NT2/D1 (cell line): ENCODE data around the gene C16orf86.

ENCODE experiments used
- DNase-seq: peaks from one replicate; pipeline ENCODE4 v3.0.0-alpha.2; 2011; ENCODE audit warnings: low read depth, low spot score
- H3K27me3 ChIP-seq: 2 replicates; pipeline ENCODE4 v1.6.0; 2011; ENCODE audit warnings: mild to moderate bottlenecking; ENCODE audit not compliant: insufficient read length, insufficient read depth
- H3K36me3 ChIP-seq: 2 replicates; pipeline ENCODE4 v1.6.1; 2011; ENCODE audit warnings: mild to moderate bottlenecking, low read length, mixed read lengths; ENCODE audit not compliant: insufficient read depth, insufficient read length
- H3K4me1 ChIP-seq: 2 replicates; pipeline ENCODE4 v1.5.1; 2011; ENCODE audit not compliant: insufficient read depth, insufficient read length
- H3K4me3 ChIP-seq: 2 replicates; pipeline ENCODE4 v1.5.1; 2011; ENCODE audit warnings: low read depth; ENCODE audit not compliant: insufficient read length
- H3K9ac ChIP-seq: 2 replicates; pipeline ENCODE4 v1.6.0; 2011; ENCODE audit warnings: low read depth; ENCODE audit not compliant: insufficient read length
- H3K9me3 ChIP-seq: 2 replicates; pipeline ENCODE4 v1.5.1; 2011; ENCODE audit warnings: mild to moderate bottlenecking, low read length; ENCODE audit not compliant: insufficient read depth
- SUZ12 ChIP-seq: IDR thresholded peaks from 2 replicates; pipeline ENCODE4 v1.6.1; 2011; ENCODE audit not compliant: insufficient read length, insufficient read depth; ENCODE audit errors: extremely low read depth
- YY1 ChIP-seq: IDR thresholded peaks from 2 replicates; pipeline ENCODE4 v1.6.1; 2011; ENCODE audit not compliant: insufficient read length, insufficient read depth
- ZNF274 ChIP-seq: IDR thresholded peaks from 2 replicates; pipeline ENCODE4 v1.6.1; 2011; ENCODE audit warnings: mild to moderate bottlenecking, low read depth, low read length

C16orf86 gene

GRCh38 chr16:67644038-67644437 lies 22.6 kb upstream of the C16orf86 start:
- Histone ChIP-seq H3K9me3 (no peaks in the 10 kb centered on the region), H3K4me1 (peaks cover 8% of the 10 kb centered on the region), H3K36me3 (peaks cover 9% of the 10 kb centered on the region), H3K9ac (no peak overlapping the region), H3K4me3 (no peak overlapping the region), H3K27me3 (peaks cover 28% of the 10 kb centered on the region)
- DNase-seq: no peak
- TF ChIP-seq YY1: no peak
- TF ChIP-seq SUZ12: no peak
- no peak for TF ChIP-seq ZNF274

- peak overlapping the region; percentile 79 for H3K9ac ChIP-seq
Observed at GRCh38 chr16:67645397-67646121, 21.1 kb upstream of the C16orf86 start.

GRCh38 chr16:67647111-67647651 lies 19.4 kb upstream of the C16orf86 start:
- Histone ChIP-seq H3K9ac (no peak overlapping the region), H3K27me3 (peaks cover 28% of the 10 kb centered on the region), H3K9me3 (no peaks in the 10 kb centered on the region), H3K4me3 (no peak overlapping the region), H3K36me3 (peaks cover 6% of the 10 kb centered on the region), H3K4me1 (peaks cover 11% of the 10 kb centered on the region)
- DNase-seq: no peak
- TF ChIP-seq YY1: no peak

More at GRCh38 chr16:67645397-67646121, 21.1 kb upstream of the C16orf86 start:
- TF ChIP-seq YY1 (no peak), ZNF274 (no peak)
- DNase-seq: no peak
- peak overlapping the region; percentile 46 for H3K4me3 ChIP-seq
- peaks cover 3% of the 10 kb centered on the region for H3K36me3 ChIP-seq
- H3K27me3 ChIP-seq: peaks cover 28% of the 10 kb centered on the region
- peaks cover 11% of the 10 kb centered on the region for H3K4me1 ChIP-seq
- no peaks in the 10 kb centered on the region for H3K9me3 ChIP-seq

- Histone ChIP-seq H3K27me3 (peaks cover 28% of the 10 kb centered on the region), H3K36me3 (peaks cover 6% of the 10 kb centered on the region), H3K9me3 (no peaks in the 10 kb centered on the region), H3K4me1 (peaks cover 14% of the 10 kb centered on the region), H3K4me3 (no peak overlapping the region), H3K9ac (no peak overlapping the region)
- DNase-seq: no peak
- TF ChIP-seq SUZ12: no peak
- TF ChIP-seq ZNF274: no peak
- no peak for TF ChIP-seq YY1
Observed at GRCh38 chr16:67647681-67648080, 18.9 kb upstream of the C16orf86 start.

- no peak overlapping the region for H3K9ac ChIP-seq
- no peak for DNase-seq
- H3K36me3 ChIP-seq: peaks cover 6% of the 10 kb centered on the region
- H3K9me3 ChIP-seq: no peaks in the 10 kb centered on the region
- peaks cover 14% of the 10 kb centered on the region for H3K4me1 ChIP-seq
- peaks cover 29% of the 10 kb centered on the region for H3K27me3 ChIP-seq
- no peak overlapping the region for H3K4me3 ChIP-seq
- TF ChIP-seq ZNF274 (no peak), SUZ12 (no peak), YY1 (no peak)
Observed at GRCh38 chr16:67648088-67648763, 18.4 kb upstream of the C16orf86 start.

GRCh38 chr16:67648764-67649407 lies 17.7 kb upstream of the C16orf86 start:
- Histone ChIP-seq H3K9ac (no peak overlapping the region), H3K9me3 (no peaks in the 10 kb centered on the region), H3K4me1 (peaks cover 16% of the 10 kb centered on the region), H3K36me3 (peaks cover 6% of the 10 kb centered on the region), H3K27me3 (peaks cover 30% of the 10 kb centered on the region), H3K4me3 (no peak overlapping the region)
- no peak for TF ChIP-seq SUZ12
- no peak for TF ChIP-seq YY1
- TF ChIP-seq ZNF274: no peak
- DNase-seq: no peak

GRCh38 chr16:67649494-67649931 lies 17.1 kb upstream of the C16orf86 start:
- no peak for DNase-seq

More at GRCh38 chr16:67649494-67649931, 17.1 kb upstream of the C16orf86 start:
- H3K4me3 ChIP-seq: no peak overlapping the region
- no peaks in the 10 kb centered on the region for H3K9me3 ChIP-seq
- H3K4me1 ChIP-seq: peaks cover 19% of the 10 kb centered on the region
- H3K27me3 ChIP-seq: peaks cover 24% of the 10 kb centered on the region
- peaks cover 7% of the 10 kb centered on the region for H3K36me3 ChIP-seq
- no peak overlapping the region for H3K9ac ChIP-seq
- no peak for TF ChIP-seq YY1
